Sigmoid colon (tissue), 3 donors: Measurements from ENCODE around the gene AUTS2.

Source experiments
- POLR2A ChIP-seq, 2 donors: fragments of 450-650 bp; IDR thresholded peaks; one replicate each; pipeline ENCODE4 v1.6.1; 2016; ENCODE audit warnings: antibody characterized with exemption in 2 of 2, mild to moderate bottlenecking in 2 of 2, moderate library complexity in 2 of 2
- TF ChIP-seq, protein P1 (sequence below), 4 experiments: fragments of 450-650 bp in 3 of 4; fragments of 200-600 bp in 1 of 4; IDR thresholded peaks; one replicate each; pipeline ENCODE4 v1.5.1; 2016 to 2019; ENCODE audit warnings: antibody characterized with exemption in 4 of 4, mild to moderate bottlenecking in 3 of 4, moderate library complexity in 2 of 4

DNA sequence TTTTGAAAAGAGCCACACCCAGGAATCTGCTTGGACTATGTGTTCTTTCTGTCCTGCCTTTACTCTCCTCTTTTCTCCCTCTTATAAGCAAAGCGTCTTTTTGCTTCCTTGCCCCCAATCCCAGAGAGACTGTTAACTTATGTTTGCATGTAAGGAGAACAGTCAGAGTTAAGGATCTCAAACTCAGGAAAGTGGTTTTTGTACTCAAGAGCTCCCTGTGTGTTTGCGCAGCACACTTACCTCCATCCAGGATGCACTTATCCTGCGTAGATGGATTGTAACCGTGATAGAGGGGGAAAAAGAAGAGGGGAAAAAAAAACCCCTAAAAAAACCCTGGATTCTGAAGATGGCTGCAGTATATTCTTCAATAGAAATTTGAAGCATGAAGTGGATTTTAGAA, 228.9 kb downstream of the AUTS2 start:
- TF ChIP-seq, protein P1, sequence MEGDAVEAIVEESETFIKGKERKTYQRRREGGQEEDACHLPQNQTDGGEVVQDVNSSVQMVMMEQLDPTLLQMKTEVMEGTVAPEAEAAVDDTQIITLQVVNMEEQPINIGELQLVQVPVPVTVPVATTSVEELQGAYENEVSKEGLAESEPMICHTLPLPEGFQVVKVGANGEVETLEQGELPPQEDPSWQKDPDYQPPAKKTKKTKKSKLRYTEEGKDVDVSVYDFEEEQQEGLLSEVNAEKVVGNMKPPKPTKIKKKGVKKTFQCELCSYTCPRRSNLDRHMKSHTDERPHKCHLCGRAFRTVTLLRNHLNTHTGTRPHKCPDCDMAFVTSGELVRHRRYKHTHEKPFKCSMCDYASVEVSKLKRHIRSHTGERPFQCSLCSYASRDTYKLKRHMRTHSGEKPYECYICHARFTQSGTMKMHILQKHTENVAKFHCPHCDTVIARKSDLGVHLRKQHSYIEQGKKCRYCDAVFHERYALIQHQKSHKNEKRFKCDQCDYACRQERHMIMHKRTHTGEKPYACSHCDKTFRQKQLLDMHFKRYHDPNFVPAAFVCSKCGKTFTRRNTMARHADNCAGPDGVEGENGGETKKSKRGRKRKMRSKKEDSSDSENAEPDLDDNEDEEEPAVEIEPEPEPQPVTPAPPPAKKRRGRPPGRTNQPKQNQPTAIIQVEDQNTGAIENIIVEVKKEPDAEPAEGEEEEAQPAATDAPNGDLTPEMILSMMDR (IDR thresholded peaks at IDR 0.05), result no peak
- TF ChIP-seq POLR2A (IDR thresholded peaks at IDR 0.05), result no peak
